ENCODE data around the gene CMYA5. TPM values are rescaled to one million over a fixed set of nuclear protein-coding genes. Genes with fewer than 3 reads are reported as not detected.
A peak's percentile ranks its signal among the peaks of the same experiment; 100 is the strongest.

The CMYA5 gene
- total and polyA plus RNA-seq, 9 of the 15 experiments (the other 6 are each of a cell fraction or from before 2014, with no cell fraction given): 0.18 to 1.1 (median 0.32) TPM

GRCh38 chr5:79845448-79846197, 156.0 kb downstream of the CMYA5 start:
- H3K9me3 ChIP-seq (replicated peaks; ENCODE audit: control insufficient read depth, insufficient read depth, low read depth, low read length): no peaks in the 10 kb centered on the region
- H3K9ac ChIP-seq (ENCODE audit: insufficient read depth in 1 of 2, low read depth in 2 of 2, low read length in 2 of 2): no peak overlapping the region
- H3K27ac ChIP-seq (ENCODE audit: extremely low read depth, low read depth, low read length): peak overlapping the region; percentile 46; the same call in 1 of the 3 replicates
- H3K36me3 ChIP-seq (ENCODE audit: control insufficient read depth, insufficient read depth, low read length): no peaks in the 10 kb centered on the region
- no peaks in the 10 kb centered on the region for H4K20me1 ChIP-seq (replicated peaks; ENCODE audit: control insufficient read depth, insufficient read depth, low read length)
- POLR2A ChIA-PET: interaction anchor here (0.7 kb wide), 1 partner anchor 229 kb away, joined by 3 read pairs; no protein-coding TSS in a partner anchor
- intact Hi-C loops (cut with micrococcal nuclease): no loop called here
- no peak overlapping the region for H3K4me3 ChIP-seq
- in situ Hi-C loops (cut with MboI): no loop called here
- no peaks in the 10 kb centered on the region for H3K9me1 ChIP-seq (ENCODE audit: control insufficient read depth, insufficient read depth, low read length)
- FAIRE-seq (peak; percentile 85), DNase-seq (ENCODE audit: extremely low read depth in 1 of 4, low spot score in 3 of 4) (peak; percentile 20 to 73 (median 33)), ATAC-seq (peak; percentile 75)
- no peak overlapping the region for H2AFZ ChIP-seq (ENCODE audit: low read depth, low read length)
- peaks cover 0 to 16% of the 10 kb centered on the region in 2 experiments; a peak in 2 of 5 replicates for H3K4me1 ChIP-seq (replicated peaks in 1 of 2; ENCODE audit: control insufficient read depth in 2 of 2, insufficient read depth in 2 of 2, low read length in 2 of 2)
- BruUV-seq (replicated peaks): no TSS peak
- H3K27me3 ChIP-seq (ENCODE audit: control insufficient read depth in 2 of 2, insufficient read depth in 2 of 2, low read length in 2 of 2): peaks cover 19 to 35% of the 10 kb centered on the region in 2 experiments
- CTCF ChIA-PET (ENCODE audit: low intra/inter-chr PET ratio): no interaction called here
- H3K79me2 ChIP-seq (ENCODE audit: control insufficient read depth, insufficient read depth, low read length): no peaks in the 10 kb centered on the region
- 6% methylated on average over 7 of the region's 7 CpGs for WGBS (ENCODE audit: insufficient coverage, low coverage, missing lambda C conversion rate)
- peak overlapping the region; percentile 57 for H3K4me2 ChIP-seq (ENCODE audit: insufficient read depth, low read length)
- no peak for TF ChIP-seq ZBTB33 (CRISPR knock-in tag; IDR thresholded peaks at IDR 0.05)
- no peak for TF ChIP-seq ZNF277 (CRISPR knock-in tag; IDR thresholded peaks at IDR 0.05; ENCODE audit: borderline replicate concordance)
- no peak for TF ChIP-seq ELF2 (CRISPR knock-in tag; IDR thresholded peaks at IDR 0.05)
- TF ChIP-seq ATF3 (IDR thresholded peaks at IDR 0.05): peak; percentile 94
- TF ChIP-seq ATF3 (CRISPR knock-in tag; conservative IDR thresholded peaks at IDR 0.05): no peak
- peak; percentile 82 for TF ChIP-seq ARID1B (IDR thresholded peaks at IDR 0.05)
- TF ChIP-seq BHLHE40 (IDR thresholded peaks at IDR 0.05; ENCODE audit: low read length): peak; percentile 16; the same call in 1 of the 2 replicates
- no peak for TF ChIP-seq DDX20 (tag; IDR thresholded peaks at IDR 0.05; ENCODE audit: low read depth)
- TF ChIP-seq HEY1 (CRISPR knock-in tag; IDR thresholded peaks at IDR 0.05; ENCODE audit: borderline replicate concordance): no peak
- TF ChIP-seq FOS (IDR thresholded peaks at IDR 0.05; ENCODE audit: extremely low read depth, insufficient read length): peak; percentile 6
- TF ChIP-seq TEAD4 (IDR thresholded peaks at IDR 0.05; ENCODE audit: low read length): peak; percentile 87
- TF ChIP-seq TEAD4 (CRISPR knock-in tag; IDR thresholded peaks at IDR 0.05; ENCODE audit: borderline replicate concordance): no peak
- no peak for TF ChIP-seq SMAD3 (CRISPR knock-in tag; conservative IDR thresholded peaks at IDR 0.05)
- TF ChIP-seq NFATC3 (IDR thresholded peaks at IDR 0.05): peak; percentile 87
- TF ChIP-seq BRD4 (IDR thresholded peaks at IDR 0.05): no peak
- no peak for TF ChIP-seq PCBP1 (IDR thresholded peaks at IDR 0.05; ENCODE audit: low read depth, low read length, poor library complexity, severe bottlenecking)
- TF ChIP-seq SOX6 (IDR thresholded peaks at IDR 0.05): peak; percentile 60; the same call in 1 of the 2 replicates
- no peak for TF ChIP-seq FIP1L1 (IDR thresholded peaks at IDR 0.05; ENCODE audit: low read depth, low read length, poor library complexity, severe bottlenecking)
- no peak for TF ChIP-seq POLR3A (IDR thresholded peaks at IDR 0.05; ENCODE audit: borderline replicate concordance, extremely low read depth, insufficient read depth, insufficient read length)

All from K562 (cell line).